Measurements from ENCODE around the gene KIAA0319L.

Gene KIAA0319L

DNA sequence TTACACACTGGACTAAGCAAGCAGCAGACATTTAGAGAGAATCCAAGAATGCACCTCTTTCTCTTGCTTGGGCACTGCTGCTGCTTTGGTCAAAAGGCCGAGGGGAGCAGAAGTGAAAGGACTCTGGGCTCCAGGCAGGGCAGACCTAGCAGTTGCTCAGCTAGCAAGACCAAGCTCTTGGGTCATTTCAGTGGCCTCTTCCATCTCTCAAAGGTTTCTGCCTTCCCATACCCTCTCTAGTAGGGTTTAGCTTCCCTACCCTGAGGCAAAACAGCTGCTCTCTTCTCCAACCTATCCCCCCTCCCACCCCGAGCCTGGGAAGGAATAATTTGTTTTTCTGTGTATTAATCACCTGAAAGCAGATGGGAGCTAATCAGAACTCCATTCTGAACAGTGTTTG, 41.7 kb upstream of the KIAA0319L start:
- no peak overlapping the region for H3K4me3 ChIP-seq (ENCODE audit: low read length)
- no peak for TF ChIP-seq CTCF (conservative IDR thresholded peaks at IDR 0.05; ENCODE audit: low read length)
- no peak for DNase-seq (ENCODE audit: low read depth)

DNA sequence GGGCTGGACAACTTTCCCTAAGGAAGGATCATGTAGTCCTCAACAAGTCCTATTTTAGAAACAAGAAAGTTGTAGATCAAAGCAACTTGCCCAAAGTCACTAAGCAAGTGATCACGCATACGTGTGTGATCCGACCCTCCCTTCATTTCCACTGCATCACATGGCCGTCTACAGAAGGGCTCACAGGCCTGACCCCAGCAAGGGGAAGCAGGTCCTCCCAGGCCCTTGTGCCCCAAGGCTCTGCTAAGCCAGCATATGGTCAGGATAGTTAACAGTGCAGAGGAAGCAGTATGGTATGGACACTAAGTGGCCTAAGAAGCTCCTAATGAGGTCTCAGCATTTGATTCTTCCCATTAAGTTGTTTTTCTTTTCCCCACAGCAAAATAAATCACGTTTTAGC, 40.7 kb upstream of the KIAA0319L start:
- TF ChIP-seq CTCF (conservative IDR thresholded peaks at IDR 0.05; ENCODE audit: low read length) = no peak
- H3K4me3 ChIP-seq (ENCODE audit: low read length) = no peak overlapping the region
- DNase-seq (ENCODE audit: low read depth) = no peak

DNA sequence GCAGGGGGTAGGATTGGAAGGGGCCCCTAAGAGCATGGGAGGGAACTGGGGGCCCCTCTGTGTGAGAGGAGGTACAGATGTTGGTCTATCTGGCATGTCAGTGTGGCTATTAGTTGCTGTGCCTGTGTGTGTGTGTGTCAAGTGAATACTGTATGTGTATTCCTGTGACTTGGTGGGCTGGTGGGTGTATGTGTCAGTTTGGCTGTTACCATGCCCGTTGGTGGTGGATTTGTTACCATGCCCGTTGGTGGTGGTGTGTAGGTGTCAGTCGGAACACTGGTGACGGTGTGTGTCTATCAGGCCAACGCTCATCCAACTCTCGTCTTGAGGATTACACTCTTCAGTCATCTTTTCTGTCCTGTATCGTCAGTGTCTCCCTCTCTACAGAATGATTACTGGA, 38.5 kb upstream of the KIAA0319L start:
- TF ChIP-seq CTCF (conservative IDR thresholded peaks at IDR 0.05; ENCODE audit: low read length) = no peak
- no peak overlapping the region for H3K4me3 ChIP-seq (ENCODE audit: low read length)
- DNase-seq (ENCODE audit: low read depth) = no peak

- H3K4me3 ChIP-seq (ENCODE audit: low read length) = no peak overlapping the region
- no peak for TF ChIP-seq CTCF (conservative IDR thresholded peaks at IDR 0.05; ENCODE audit: low read length)
- DNase-seq (ENCODE audit: low read depth) = no peak
These were observed 37.0 kb upstream of the KIAA0319L start for GRCh38 chr1:35594005-35594760.

DNA sequence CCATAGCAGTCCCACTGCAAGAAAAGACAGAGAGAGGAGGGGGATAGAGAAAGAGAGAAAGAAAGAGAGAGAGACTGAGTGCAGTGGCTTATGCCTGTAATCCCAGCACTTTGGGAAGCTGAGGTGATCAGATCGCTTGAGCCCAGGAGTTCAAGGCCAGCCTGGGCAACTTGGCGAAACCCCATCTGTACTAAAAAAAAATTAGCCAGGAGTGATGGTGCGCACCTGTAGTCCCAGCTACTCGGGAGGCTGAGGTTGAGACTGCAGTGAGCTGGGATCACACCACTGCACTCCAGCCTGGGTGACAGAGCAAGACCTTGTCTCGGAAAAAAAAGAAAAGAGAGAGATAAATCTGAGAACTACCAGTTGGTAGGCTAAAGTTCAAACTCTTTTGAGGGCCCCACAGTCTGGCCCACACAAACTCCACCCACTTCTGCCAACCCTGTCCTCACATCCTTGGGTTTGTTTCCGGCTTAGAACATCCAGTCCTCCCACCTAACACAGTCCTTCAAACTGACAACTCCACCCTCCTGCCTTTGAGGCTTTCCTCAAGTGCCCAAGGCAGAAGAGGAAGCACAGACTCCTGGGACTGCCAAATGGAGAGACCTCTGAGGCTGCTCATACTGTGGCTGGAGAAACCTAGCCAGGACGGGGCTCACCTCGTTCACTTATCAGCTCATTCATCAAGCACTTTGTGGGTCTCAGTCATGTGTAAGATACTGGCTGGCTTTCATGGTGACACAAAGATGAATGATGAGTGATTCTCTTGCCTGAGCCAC, 36.0 kb upstream of the KIAA0319L start:
- no peak for TF ChIP-seq CTCF (conservative IDR thresholded peaks at IDR 0.05; ENCODE audit: low read length)
- no peak overlapping the region for H3K4me3 ChIP-seq (ENCODE audit: low read length)

GRCh38 chr1:35591211-35591610, 34.0 kb upstream of the KIAA0319L start:
- no peak overlapping the region for H3K4me3 ChIP-seq (ENCODE audit: low read length)
- TF ChIP-seq CTCF (conservative IDR thresholded peaks at IDR 0.05; ENCODE audit: low read length) = no peak
- DNase-seq (ENCODE audit: low read depth) = no peak

More for the DNA sequence above, 36.0 kb upstream of the KIAA0319L start:
- DNase-seq (ENCODE audit: low read depth) = no peak
